Adrenal gland (tissue), 19 donors: ENCODE results near the gene CEACAM8. TPM values are rescaled to one million over a fixed set of nuclear protein-coding genes. Genes with fewer than 3 reads are reported as not detected.
"Not testable (repeated sequence)": the region's sequence is repeated elsewhere in the genome, so short reads cannot be mapped to it uniquely, and the experiment has no call there.

ENCODE experiments used
- DNase-seq, 7 donors: peaks; one replicate each; pipeline ENCODE4 v3.0.0-alpha.2; 2019 to 2020
- H3K27ac ChIP-seq, 5 donors: fragments of 200-600 bp; sonication (generic) in 4 of 5; 1 replicate in 3 of 5; 2 replicates in 2 of 5; pipeline versions ENCODE4 v1.5.1 to v1.8.0; 2016 to 2020; ENCODE audit warnings: mild to moderate bottlenecking in 1 of 5
- H3K27me3 ChIP-seq: fragments of 200-600 bp; 2 replicates; pipeline ENCODE4 v1.8.0; 2021
- H3K36me3 ChIP-seq, 2 donors: fragments of 200-600 bp; replicated peaks in 1 of 2; 1 replicate in 1 of 2; 2 replicates in 1 of 2; pipeline versions ENCODE4 v1.5.1 to v1.8.0; 2018 to 2022
- H3K4me1 ChIP-seq, 2 donors: fragments of 200-600 bp; replicated peaks in 1 of 2; 1 replicate in 1 of 2; 2 replicates in 1 of 2; pipeline versions ENCODE4 v1.5.1 to v1.8.0; 2018 to 2021
- H3K4me3 ChIP-seq, 4 donors: fragments of 200-600 bp; sonication (generic) in 3 of 4; one replicate each; pipeline ENCODE4 v1.5.1; 2016 to 2018
- H3K9me3 ChIP-seq, 3 donors: fragments of 200-600 bp; sonication (generic) in 1 of 3; replicated peaks in 1 of 3; 1 replicate in 2 of 3; 2 replicates in 1 of 3; pipeline versions ENCODE4 v1.5.1 to v1.8.0; 2016 to 2021
- POLR2A ChIP-seq, 2 donors: fragments of 450-650 bp; IDR thresholded peaks; one replicate each; pipeline ENCODE4 v1.6.1; 2017; ENCODE audit warnings: antibody characterized with exemption in 2 of 2, mild to moderate bottlenecking in 2 of 2, moderate library complexity in 1 of 2
- WGBS, 4 donors: extraction: QIAGEN DNeasy Blood & Tissue Kit in 2 of 4; methylation state at CpG; one replicate each; pipeline versions ENCODE4 v1.1.5 to v1.1.7; 2013 to 2017; 5-methylcytosine and 5-hydroxymethylcytosine counted together
- intact Hi-C, 2 donors: fragments of 100-400 bp; cut with DNase I; formaldehyde crosslinking; loops; one replicate each; pipeline versions ENCODE4 v1.14.1 to v1.15.0; 2022 to 2023
- long read RNA-seq, 10 donors: library from polyadenylated mRNA in 3 of 10; unstranded in 2 of 10; stranded (forward) in 1 of 10; transcript quantifications; one replicate each; pipeline ENCODE4 v2.0.0 and lab custom pipeline, GENCODE V29; 2021 to 2026
- polyA plus RNA-seq, 3 donors: library from polyadenylated mRNA; stranded (reverse); fragments of 200-250 nt in 2 of 3; fragments of 350-450 nt in 1 of 3; fragmentation: Illumina TruSeq in 1 of 3; extraction: RNeasy Lipid Tissue Mini Kit (QIAGEN cat#74804) in 1 of 3; gene quantifications; one replicate each; pipeline ENCODE4 v1.2.3, GENCODE V29; 2013 to 2014
- total RNA-seq, 9 donors: library from RNA; depleted of rRNA in 4 of 9; stranded (reverse); fragments of >200 nt in 4 of 9; fragments of 120-200 nt in 1 of 9; fragmentation: NEBNext Ultra II Directional in 1 of 9; extraction: Animal tissue kit (Norgen Biotek cat#: 25700) in 1 of 9; gene quantifications; one replicate each; pipeline versions ENCODE4 v1.1.0 to v1.2.4, GENCODE V29; 2013 to 2023
- TF ChIP-seq, protein P1 (sequence below), 6 experiments: fragments of 450-650 bp in 4 of 6; fragments of 200-600 bp in 2 of 6; sonication (generic) in 1 of 6; IDR thresholded peaks; 1 replicate in 5 of 6; 2 replicates in 1 of 6; pipeline versions ENCODE4 v1.5.1 to v1.8.0; 2016 to 2021; ENCODE audit warnings: antibody characterized with exemption in 6 of 6, mild to moderate bottlenecking in 2 of 6, moderate library complexity in 1 of 6
- donor health status: healthy with polysubstance abuse.
- donor health status: Bipolar disorder and iron deficiency.
- donor health status: DM: yes; HTN: yes; CAD: no.
- donor health status: DM: no; HTN: no; CAD: no.
- donor health status: DM: no; HTN: no; CAD: no.
- donor health status: DM: yes; HTN: yes; CAD: no.

CEACAM8 gene
- total RNA-seq = under 1 TPM in 1 of 9 donors, not detected in 8; 0.17 TPM
- polyA plus RNA-seq = not detected
- long read RNA-seq, donor 1 = 0 reads
- long read RNA-seq, donor 2 = 0 reads
- long read RNA-seq, donor 3 = 0 reads
- long read RNA-seq, donor 4 = 0 reads
- long read RNA-seq, donor 5 = 0 reads
- long read RNA-seq, donor 6 = 0 reads
- long read RNA-seq, donor 7 = 0 reads
- long read RNA-seq, donor 8 = 0 reads
- long read RNA-seq, donor 9 = 0 reads
- long read RNA-seq, donor 10 = 0 reads

DNA sequence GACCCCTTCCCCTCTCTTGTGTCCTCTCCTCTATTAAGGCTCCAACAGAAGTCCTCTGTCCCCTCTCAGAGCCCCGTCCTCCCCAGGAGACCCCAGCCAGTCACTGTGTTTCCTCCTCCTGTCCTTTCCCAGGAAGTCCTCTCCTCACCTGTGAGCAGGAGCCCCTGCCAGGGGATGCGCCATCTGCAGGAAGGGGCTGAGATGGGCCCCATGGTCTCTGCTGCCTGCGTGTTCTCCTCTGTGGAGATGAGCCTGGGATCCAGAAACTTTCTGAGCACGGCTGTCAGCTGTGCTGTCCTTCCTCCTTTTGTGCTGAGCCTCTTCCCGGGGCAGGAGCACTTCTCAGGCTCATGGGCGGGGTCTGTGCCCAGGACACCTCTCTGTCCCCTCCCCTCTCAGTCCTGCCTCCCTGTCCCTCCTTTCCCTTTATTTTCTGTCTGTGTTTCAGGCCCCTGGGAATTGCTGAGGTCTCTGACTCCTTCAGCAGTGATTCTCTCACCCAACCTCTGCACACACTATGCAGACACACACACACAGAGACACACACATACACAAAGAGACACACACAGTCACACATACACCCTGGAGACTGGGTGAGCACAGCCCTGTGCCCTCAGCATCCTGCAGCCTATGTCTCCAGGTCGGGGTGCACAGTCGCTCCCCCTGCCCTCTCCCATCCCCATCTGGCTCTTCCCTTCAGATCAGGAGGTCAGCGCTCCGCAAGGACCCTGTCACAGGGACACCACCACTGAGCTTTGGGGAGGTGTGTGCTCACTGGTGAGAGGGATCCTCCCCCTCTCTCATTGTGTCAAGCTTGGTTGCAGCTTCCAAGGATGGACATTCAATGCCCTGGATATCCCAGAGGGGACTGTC, at the start of gene CEACAM8:
TSS of gene CEACAM8 (minus strand) at position 308 of the 873 bp plus-strand sequence. CDS start at position 212, 96 bp downstream.
- H3K27me3 ChIP-seq = no peaks in the 10 kb centered on the region
- no peaks in the 10 kb centered on the region for H3K36me3 ChIP-seq
- no peaks in the 10 kb centered on the region for H3K9me3 ChIP-seq
- no peak within 1 kb of the TSS for H3K4me3 ChIP-seq
- intact Hi-C loops = loop anchor here in 1 of 2 donors (5.0 kb wide), 1 partner anchor 33 kb away; no protein-coding TSS in a partner anchor
- H3K27ac ChIP-seq = no peak within 1 kb of the TSS
- DNase-seq = no peak
- H3K4me1 ChIP-seq = no peaks in the 10 kb centered on the region
- TF ChIP-seq, protein P1, sequence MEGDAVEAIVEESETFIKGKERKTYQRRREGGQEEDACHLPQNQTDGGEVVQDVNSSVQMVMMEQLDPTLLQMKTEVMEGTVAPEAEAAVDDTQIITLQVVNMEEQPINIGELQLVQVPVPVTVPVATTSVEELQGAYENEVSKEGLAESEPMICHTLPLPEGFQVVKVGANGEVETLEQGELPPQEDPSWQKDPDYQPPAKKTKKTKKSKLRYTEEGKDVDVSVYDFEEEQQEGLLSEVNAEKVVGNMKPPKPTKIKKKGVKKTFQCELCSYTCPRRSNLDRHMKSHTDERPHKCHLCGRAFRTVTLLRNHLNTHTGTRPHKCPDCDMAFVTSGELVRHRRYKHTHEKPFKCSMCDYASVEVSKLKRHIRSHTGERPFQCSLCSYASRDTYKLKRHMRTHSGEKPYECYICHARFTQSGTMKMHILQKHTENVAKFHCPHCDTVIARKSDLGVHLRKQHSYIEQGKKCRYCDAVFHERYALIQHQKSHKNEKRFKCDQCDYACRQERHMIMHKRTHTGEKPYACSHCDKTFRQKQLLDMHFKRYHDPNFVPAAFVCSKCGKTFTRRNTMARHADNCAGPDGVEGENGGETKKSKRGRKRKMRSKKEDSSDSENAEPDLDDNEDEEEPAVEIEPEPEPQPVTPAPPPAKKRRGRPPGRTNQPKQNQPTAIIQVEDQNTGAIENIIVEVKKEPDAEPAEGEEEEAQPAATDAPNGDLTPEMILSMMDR (IDR thresholded peaks at IDR 0.05) = no peak
- TF ChIP-seq POLR2A (IDR thresholded peaks at IDR 0.05) = no peak
- 76 to 82% (median 79%) methylated on average over 6 to 10 of the region's 10 CpGs for WGBS, 4 donors

DNA sequence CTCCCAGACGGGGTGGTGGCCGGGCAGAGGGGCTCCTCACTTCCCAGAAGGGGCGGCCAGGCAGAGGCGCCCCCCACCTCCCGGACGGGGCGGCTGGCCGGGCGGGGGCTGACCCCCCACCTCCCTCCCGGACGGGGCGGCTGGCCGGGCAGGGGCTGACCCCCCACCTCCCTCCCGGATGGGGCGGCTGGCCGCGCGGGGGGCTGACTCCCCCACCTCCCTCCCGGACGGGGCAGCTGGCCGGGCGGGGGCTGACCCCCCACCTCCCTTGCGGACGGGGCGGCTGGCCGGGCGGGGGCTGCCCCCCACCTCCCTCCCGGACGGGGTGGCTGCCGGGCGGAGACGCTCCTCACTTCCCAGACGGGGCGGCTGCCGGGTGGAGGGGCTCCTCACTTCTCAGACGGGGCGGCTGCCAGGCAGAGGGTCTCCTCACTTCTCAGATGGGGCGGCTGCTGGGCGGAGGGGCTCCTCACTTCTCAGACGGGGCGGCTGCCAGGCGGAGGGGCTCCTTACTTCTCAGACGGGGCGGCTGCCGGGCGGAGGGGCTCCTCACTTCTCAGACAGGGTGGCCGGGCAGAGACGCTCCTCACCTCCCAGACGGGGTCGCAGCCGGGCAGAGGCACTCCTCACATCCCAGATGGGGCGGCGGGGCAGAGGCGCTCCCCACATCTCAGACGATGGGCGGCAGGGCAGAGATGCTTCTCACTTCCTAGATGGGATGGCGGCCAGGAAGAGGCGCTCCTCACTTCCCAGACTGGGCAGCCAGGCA, 44.8 kb upstream of the CEACAM8 start:
- H3K4me1 ChIP-seq, DNase-seq, H3K36me3 ChIP-seq, H3K9me3 ChIP-seq, H3K4me3 ChIP-seq, H3K27ac ChIP-seq, H3K27me3 ChIP-seq, intact Hi-C loops: not testable (repeated sequence)
- 87 to 98% (median 96%) methylated on average over 4 to 54 of the region's 58 CpGs for WGBS, 4 donors

DNA sequence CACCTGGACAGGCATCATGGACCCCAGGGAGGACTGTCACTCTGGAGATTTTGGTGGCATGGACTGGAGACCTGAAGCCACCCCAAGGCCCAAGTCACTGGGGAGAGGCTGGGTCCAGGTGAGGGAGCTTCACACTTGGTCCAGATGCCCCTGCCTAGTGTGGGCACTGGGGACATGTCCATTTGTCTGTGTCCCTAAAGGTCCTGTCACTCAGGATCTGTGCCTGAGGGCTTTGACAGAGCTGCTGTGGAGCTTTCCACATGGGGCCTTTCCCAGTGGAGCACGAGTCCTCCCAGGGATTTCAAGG, 40.5 kb upstream of the CEACAM8 start:
- H3K4me1 ChIP-seq = no peaks in the 10 kb centered on the region
- H3K27ac ChIP-seq = no peak overlapping the region
- H3K36me3 ChIP-seq = no peaks in the 10 kb centered on the region
- no peak for DNase-seq
- no peaks in the 10 kb centered on the region for H3K9me3 ChIP-seq
- intact Hi-C loops = no loop called here
- 95 to 100% (median 97%) methylated on average over 1 of the region's 1 CpG; no CpG with 5 or more reads in 1 of the 4 donors for WGBS, 4 donors
- no peak overlapping the region for H3K4me3 ChIP-seq
- TF ChIP-seq POLR2A (IDR thresholded peaks at IDR 0.05) = no peak
- TF ChIP-seq, protein P1 (IDR thresholded peaks at IDR 0.05) = no peak
- H3K27me3 ChIP-seq = no peaks in the 10 kb centered on the region

GRCh38 chr19:42634409-42635232, 39.9 kb upstream of the CEACAM8 start:
- peak in 6 of 7 donors; percentile 25 to 57 (median 45) for DNase-seq
- intact Hi-C loops = no loop called here
- no peaks in the 10 kb centered on the region for H3K9me3 ChIP-seq
- no peak overlapping the region for H3K27ac ChIP-seq
- no peak overlapping the region for H3K4me3 ChIP-seq
- 72 to 82% (median 81%) methylated on average over 5 of the region's 5 CpGs for WGBS, 4 donors
- H3K36me3 ChIP-seq = no peaks in the 10 kb centered on the region
- H3K27me3 ChIP-seq = no peaks in the 10 kb centered on the region
- TF ChIP-seq, protein P1 (IDR thresholded peaks at IDR 0.05) = peak; percentile 28 to 53 (median 38)
- no peak for TF ChIP-seq POLR2A (IDR thresholded peaks at IDR 0.05)
- H3K4me1 ChIP-seq = no peaks in the 10 kb centered on the region
